Measurements from ENCODE around the gene CYTH1.

Gene CYTH1

GRCh38 chr17:78731904-78732303 lies 50.2 kb downstream of the CYTH1 start:
- no peak for TF ChIP-seq GATA2 (IDR thresholded peaks at IDR 0.05; ENCODE audit: low read depth, low read length)
- no peak for TF ChIP-seq GATA3 (IDR thresholded peaks at IDR 0.05; ENCODE audit: low read depth, low read length)

- TF ChIP-seq GATA2 (IDR thresholded peaks at IDR 0.05; ENCODE audit: low read depth, low read length) (no peak), GATA3 (IDR thresholded peaks at IDR 0.05; ENCODE audit: low read depth, low read length) (no peak)
These were observed 52.4 kb downstream of the CYTH1 start for GRCh38 chr17:78729641-78730040.

GRCh38 chr17:78728495-78728894 lies 53.6 kb downstream of the CYTH1 start:
- TF ChIP-seq GATA3 (IDR thresholded peaks at IDR 0.05; ENCODE audit: low read depth, low read length) = no peak
- no peak for TF ChIP-seq GATA2 (IDR thresholded peaks at IDR 0.05; ENCODE audit: low read depth, low read length)

- TF ChIP-seq GATA3 (IDR thresholded peaks at IDR 0.05; ENCODE audit: low read depth, low read length) (no peak), GATA2 (IDR thresholded peaks at IDR 0.05; ENCODE audit: low read depth, low read length) (no peak)
These were observed 54.4 kb downstream of the CYTH1 start for GRCh38 chr17:78727476-78728229.

GRCh38 chr17:78727057-78727456 lies 55.0 kb downstream of the CYTH1 start:
- TF ChIP-seq GATA3 (IDR thresholded peaks at IDR 0.05; ENCODE audit: low read depth, low read length) (no peak), GATA2 (IDR thresholded peaks at IDR 0.05; ENCODE audit: low read depth, low read length) (no peak)

- TF ChIP-seq GATA3 (IDR thresholded peaks at IDR 0.05; ENCODE audit: low read depth, low read length) = no peak
- TF ChIP-seq GATA2 (IDR thresholded peaks at IDR 0.05; ENCODE audit: low read depth, low read length) = no peak
These were observed 55.6 kb downstream of the CYTH1 start for GRCh38 chr17:78726513-78726912.

- no peak for TF ChIP-seq GATA3 (IDR thresholded peaks at IDR 0.05; ENCODE audit: low read depth, low read length)
- no peak for TF ChIP-seq GATA2 (IDR thresholded peaks at IDR 0.05; ENCODE audit: low read depth, low read length)
These were observed 56.5 kb downstream of the CYTH1 start for GRCh38 chr17:78725448-78726021.

- TF ChIP-seq GATA2 (IDR thresholded peaks at IDR 0.05; ENCODE audit: low read depth, low read length) = no peak
- TF ChIP-seq GATA3 (IDR thresholded peaks at IDR 0.05; ENCODE audit: low read depth, low read length) = no peak
These were observed 57.1 kb downstream of the CYTH1 start for GRCh38 chr17:78724999-78725398.

GRCh38 chr17:78724544-78724943 lies 57.5 kb downstream of the CYTH1 start:
- TF ChIP-seq GATA2 (IDR thresholded peaks at IDR 0.05; ENCODE audit: low read depth, low read length) = no peak
- TF ChIP-seq GATA3 (IDR thresholded peaks at IDR 0.05; ENCODE audit: low read depth, low read length) = no peak

GRCh38 chr17:78723957-78724356 lies 58.1 kb downstream of the CYTH1 start:
- TF ChIP-seq GATA3 (IDR thresholded peaks at IDR 0.05; ENCODE audit: low read depth, low read length) (no peak), GATA2 (IDR thresholded peaks at IDR 0.05; ENCODE audit: low read depth, low read length) (no peak)

GRCh38 chr17:78723001-78723796 lies 58.9 kb downstream of the CYTH1 start:
- TF ChIP-seq GATA2 (IDR thresholded peaks at IDR 0.05; ENCODE audit: low read depth, low read length) = no peak; the same call in 1 of the 2 replicates
- TF ChIP-seq GATA3 (IDR thresholded peaks at IDR 0.05; ENCODE audit: low read depth, low read length) = no peak

GRCh38 chr17:78722246-78722761 lies 59.8 kb downstream of the CYTH1 start:
- TF ChIP-seq GATA3 (IDR thresholded peaks at IDR 0.05; ENCODE audit: low read depth, low read length) = no peak
- TF ChIP-seq GATA2 (IDR thresholded peaks at IDR 0.05; ENCODE audit: low read depth, low read length) = no peak

- no peak for TF ChIP-seq GATA2 (IDR thresholded peaks at IDR 0.05; ENCODE audit: low read depth, low read length)
- TF ChIP-seq GATA3 (IDR thresholded peaks at IDR 0.05; ENCODE audit: low read depth, low read length) = no peak
These were observed 62.3 kb downstream of the CYTH1 start for GRCh38 chr17:78719630-78720298.

Data from SH-SY5Y (cell line).